Stimulated activated CD8-positive, alpha-beta memory T cell treated with anti-CD3 and anti-CD28 coated beads, Interleukin-15, amount 100 ng/mL, for 24 hours (primary cell): ENCODE data around the gene PITPNM3.

Source experiments
- DNase-seq: peaks from one replicate; pipeline ENCODE4 v3.0.0-alpha.2; 2020; ENCODE audit warnings: low read depth

Gene PITPNM3

DNA sequence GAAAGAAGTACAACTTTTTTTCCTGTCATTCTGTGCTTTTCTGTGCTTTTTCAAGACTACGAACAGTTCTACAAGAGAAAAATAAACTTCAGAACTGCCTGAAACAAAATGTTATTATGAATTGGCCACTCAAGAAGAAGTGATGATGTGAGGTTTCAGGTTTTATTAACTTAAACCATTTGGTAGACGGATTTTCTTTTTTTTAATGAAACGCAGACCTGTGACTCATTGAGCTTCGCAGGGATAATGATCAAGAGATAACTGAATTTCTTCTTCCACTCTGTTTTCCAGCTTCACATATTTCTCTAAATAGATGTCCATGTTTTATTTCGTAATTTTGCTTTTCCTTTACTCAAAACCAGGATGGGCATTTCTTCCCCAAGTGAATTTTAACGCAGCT lies 154.1 kb downstream of the PITPNM3 start:
- DNase-seq, result no peak
